Gastroesophageal sphincter (tissue), 4 donors: ENCODE results near the gene RNF157. TPM values are rescaled to one million over a fixed set of nuclear protein-coding genes. Genes with fewer than 3 reads are reported as not detected.

Source experiments
- ATAC-seq: fragments of 150-250 bp; one replicate; pipeline ENCODE4 v1.9.1; 2016; ENCODE audit warnings: mild to moderate bottlenecking, moderate library complexity
- H3K27ac ChIP-seq, 4 donors: fragments of 200-600 bp; sonication (generic) in 3 of 4; 1 replicate in 3 of 4; 2 replicates in 1 of 4; pipeline ENCODE4 v1.5.1; 2016 to 2019
- H3K27me3 ChIP-seq: fragments of 200-600 bp; sonication (generic); one replicate; pipeline ENCODE4 v1.5.1; 2019
- H3K36me3 ChIP-seq, 2 donors: fragments of 200-600 bp; sonication (generic); one replicate each; pipeline ENCODE4 v1.5.1; 2019; ENCODE audit warnings: control low read depth in 1 of 2
- H3K4me1 ChIP-seq, 3 donors: fragments of 200-600 bp; sonication (generic); 1 replicate in 2 of 3; 2 replicates in 1 of 3; pipeline ENCODE4 v1.5.1; 2016 to 2019; ENCODE audit warnings: control low read depth in 2 of 3
- H3K4me3 ChIP-seq, 2 donors: fragments of 200-600 bp; sonication (generic); one replicate each; pipeline ENCODE4 v1.5.1; 2019; ENCODE audit warnings: mild to moderate bottlenecking in 1 of 2, moderate library complexity in 1 of 2
- H3K9me3 ChIP-seq, 3 donors: fragments of 200-600 bp; sonication (generic); one replicate each; pipeline ENCODE4 v1.5.1; 2017 to 2019; ENCODE audit warnings: control low read depth in 2 of 3
- CTCF ChIP-seq, 4 experiments: fragments of 200-600 bp in 2 of 4; fragments of 450-650 bp in 2 of 4; sonication (generic) in 1 of 4; IDR thresholded peaks; one replicate each; pipeline ENCODE4 v1.5.1; 2017 to 2019; ENCODE audit warnings: antibody characterized with exemption in 4 of 4, mild to moderate bottlenecking in 2 of 4, moderate library complexity in 2 of 4
- EP300 ChIP-seq: sonication (generic); formaldehyde crosslinking; IDR thresholded peaks from one replicate; pipeline ENCODE4 v1.6.1; 2017; ENCODE audit warnings: antibody characterized with exemption, mild to moderate bottlenecking
- POLR2A ChIP-seq, 2 donors: fragments of 450-650 bp; IDR thresholded peaks; one replicate each; pipeline ENCODE4 v1.6.1; 2017; ENCODE audit warnings: antibody characterized with exemption in 2 of 2, mild to moderate bottlenecking in 2 of 2, moderate library complexity in 1 of 2
- POLR2AphosphoS5 ChIP-seq: sonication (generic); formaldehyde crosslinking; IDR thresholded peaks from one replicate; pipeline ENCODE4 v1.6.1; 2017; ENCODE audit warnings: antibody characterized with exemption
- WGBS, 2 donors: methylation state at CpG; one replicate each; pipeline ENCODE4 v1.1.5; 2018; ENCODE audit warnings: low coverage in 1 of 2; 5-methylcytosine and 5-hydroxymethylcytosine counted together
- total RNA-seq, 4 donors: library from RNA; depleted of rRNA; stranded (reverse); fragments of >200 nt; gene quantifications; one replicate each; pipeline ENCODE4 v1.1.0, GENCODE V29; 2016

The RNF157 gene
- total RNA-seq, 4 donors from 2014 or later = 2.5 to 8.1 (median 3.3) TPM

- TF ChIP-seq CTCF (IDR thresholded peaks at IDR 0.05) = no peak
- no peak for TF ChIP-seq POLR2AphosphoS5
- TF ChIP-seq POLR2A (IDR thresholded peaks at IDR 0.05) = no peak
- TF ChIP-seq EP300 = no peak
- 84 to 92% methylated on average over 5 to 7 of the region's 7 CpGs for WGBS, 2 donors
- Histone ChIP-seq H3K36me3 (no peaks in the 10 kb centered on the region), H3K27me3 (no peaks in the 10 kb centered on the region), H3K4me1 (no peaks in the 10 kb centered on the region), H3K9me3 (no peaks in the 10 kb centered on the region), H3K27ac (no peak overlapping the region), H3K4me3 (no peak overlapping the region)
- ATAC-seq = no peak
Observed at GRCh38 chr17:76219670-76220383, 20.5 kb downstream of the RNF157 start.

GRCh38 chr17:76217081-76217480, 23.2 kb downstream of the RNF157 start:
- TF ChIP-seq POLR2A (IDR thresholded peaks at IDR 0.05) (no peak), CTCF (IDR thresholded peaks at IDR 0.05) (no peak), EP300 (no peak), POLR2AphosphoS5 (no peak)
- 89 to 100% methylated on average over 3 of the region's 3 CpGs for WGBS, 2 donors
- H3K4me1 ChIP-seq = no peaks in the 10 kb centered on the region
- H3K36me3 ChIP-seq = no peaks in the 10 kb centered on the region
- H3K27ac ChIP-seq = no peak overlapping the region
- no peak overlapping the region for H3K4me3 ChIP-seq
- peaks cover 13% of the 10 kb centered on the region for H3K27me3 ChIP-seq
- no peaks in the 10 kb centered on the region for H3K9me3 ChIP-seq
- no peak for ATAC-seq

GRCh38 chr17:76213491-76213890, 26.8 kb downstream of the RNF157 start:
- H3K4me3 ChIP-seq = no peak overlapping the region
- H3K4me1 ChIP-seq = no peaks in the 10 kb centered on the region
- no peaks in the 10 kb centered on the region for H3K36me3 ChIP-seq
- H3K27me3 ChIP-seq = peaks cover 27% of the 10 kb centered on the region
- no peak for TF ChIP-seq POLR2AphosphoS5
- no peak for TF ChIP-seq CTCF (IDR thresholded peaks at IDR 0.05)
- TF ChIP-seq EP300 = no peak
- no peak for TF ChIP-seq POLR2A (IDR thresholded peaks at IDR 0.05)
- 69 to 100% methylated on average over 2 of the region's 2 CpGs for WGBS, 2 donors
- ATAC-seq = no peak
- H3K9me3 ChIP-seq = no peaks in the 10 kb centered on the region
- H3K27ac ChIP-seq = no peak overlapping the region

- Histone ChIP-seq H3K9me3 (no peaks in the 10 kb centered on the region), H3K4me1 (no peaks in the 10 kb centered on the region), H3K4me3 (no peak overlapping the region), H3K36me3 (no peaks in the 10 kb centered on the region), H3K27me3 (peaks cover 30% of the 10 kb centered on the region), H3K27ac (no peak overlapping the region)
- 83% methylated on average over 1 of the region's 1 CpG; no CpG with 5 or more reads in 1 of the 2 donors for WGBS, 2 donors
- ATAC-seq = no peak
- no peak for TF ChIP-seq POLR2A (IDR thresholded peaks at IDR 0.05)
- no peak for TF ChIP-seq CTCF (IDR thresholded peaks at IDR 0.05)
- TF ChIP-seq EP300 = no peak
- no peak for TF ChIP-seq POLR2AphosphoS5
Observed at GRCh38 chr17:76208120-76208519, 32.2 kb downstream of the RNF157 start.
